Renal cortical epithelial cell (primary cell): ENCODE results near the gene NDUFC2. TPM values are rescaled to one million over a fixed set of nuclear protein-coding genes. Genes with fewer than 3 reads are reported as not detected.
"Not testable (repeated sequence)": the region's sequence is repeated elsewhere in the genome, so short reads cannot be mapped to it uniquely, and the experiment has no call there.

Experiments used
- DNase-seq: peaks from one replicate; pipeline ENCODE4 v3.0.0-alpha.2; 2011; ENCODE audit warnings: low read depth
- total RNA-seq: library from RNA; depleted of rRNA; stranded (reverse); fragments of >200 nt; gene quantifications from 2 replicates; pipeline ENCODE4 v1.2.3, GENCODE V29; 2014

NDUFC2 gene
- total RNA-seq, 1 donor from 2014 or later = 80.9 TPM

DNA sequence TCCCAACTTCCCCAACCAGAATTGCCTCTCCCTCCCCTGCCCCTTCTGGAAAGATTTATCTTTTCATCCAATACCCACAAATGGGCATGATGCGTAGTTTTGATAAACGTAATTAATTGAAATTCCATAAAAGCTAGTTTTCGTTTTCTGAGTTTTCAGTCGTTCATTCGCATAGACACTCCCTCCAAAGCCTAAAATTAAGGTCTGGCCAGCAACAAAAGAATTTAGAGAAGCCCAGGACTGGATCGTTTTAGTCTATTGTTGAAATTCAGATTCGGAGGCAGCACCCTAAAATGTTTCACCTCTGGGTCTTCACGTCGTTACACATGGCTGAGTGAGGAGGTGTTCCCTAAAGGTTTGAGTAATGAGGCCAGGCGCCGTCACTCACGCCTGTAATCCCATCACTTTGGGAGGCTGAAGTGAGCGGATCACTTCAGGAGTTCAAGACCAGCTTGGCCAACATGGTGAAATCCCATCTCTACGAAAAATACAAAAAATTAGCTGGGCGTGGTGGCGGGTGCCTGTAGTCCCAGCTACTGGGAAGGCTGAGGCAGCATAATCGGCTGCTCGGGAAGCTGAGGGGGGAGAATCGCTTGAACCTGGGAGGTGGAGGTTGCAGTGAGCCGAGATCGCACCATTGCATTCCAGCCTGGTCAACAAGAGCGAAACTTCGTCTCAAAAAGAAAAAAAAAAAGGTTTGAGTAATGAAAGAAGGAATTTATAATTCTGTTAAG, 589 bp upstream of the NDUFC2 start:
- DNase-seq = no peak

DNA sequence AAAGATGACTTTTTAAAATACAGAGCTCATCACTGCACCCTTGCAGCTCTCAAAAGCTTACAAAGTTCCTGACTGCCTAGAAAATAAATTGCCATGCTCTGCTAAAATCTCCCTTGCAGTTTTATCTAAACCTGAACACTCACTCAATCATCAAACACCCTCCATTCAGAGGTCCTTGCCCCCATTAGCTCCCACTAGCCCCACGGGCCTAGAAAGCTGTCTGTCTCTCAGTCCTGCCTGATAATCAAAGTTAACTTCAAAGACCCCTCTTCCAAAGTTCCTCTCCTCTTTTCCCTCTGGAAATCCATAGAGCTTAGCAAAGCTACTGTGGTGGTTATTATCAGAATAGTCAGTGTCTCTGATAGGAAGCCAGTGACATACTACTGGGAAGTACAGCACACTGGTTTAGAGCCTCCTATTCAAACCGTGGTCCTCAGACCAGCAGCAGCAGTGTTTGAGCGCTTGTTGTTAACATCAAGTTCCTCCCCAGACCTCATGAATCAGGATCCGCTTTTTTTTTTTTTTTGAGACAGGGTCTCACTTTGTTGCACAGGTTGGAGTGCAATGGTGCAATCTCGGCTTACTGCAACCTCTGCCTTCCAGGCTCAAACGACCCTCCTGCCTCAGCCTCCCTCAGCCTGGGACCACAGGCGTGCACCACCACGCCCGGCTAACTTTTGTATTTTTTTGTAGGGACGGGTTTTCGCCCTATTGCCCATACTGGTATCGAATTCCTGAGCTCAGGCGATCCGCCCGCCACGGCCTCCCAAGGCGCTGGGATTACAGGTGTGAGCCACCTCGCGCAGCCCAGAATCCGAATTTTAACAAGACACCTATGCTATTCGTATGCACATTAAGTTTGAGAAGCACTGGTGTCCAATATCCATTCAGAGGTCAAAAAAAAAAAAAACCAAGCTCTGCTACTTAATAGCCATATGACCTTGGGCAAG, 1.2 kb downstream of the NDUFC2 start:
- no peak for DNase-seq

DNA sequence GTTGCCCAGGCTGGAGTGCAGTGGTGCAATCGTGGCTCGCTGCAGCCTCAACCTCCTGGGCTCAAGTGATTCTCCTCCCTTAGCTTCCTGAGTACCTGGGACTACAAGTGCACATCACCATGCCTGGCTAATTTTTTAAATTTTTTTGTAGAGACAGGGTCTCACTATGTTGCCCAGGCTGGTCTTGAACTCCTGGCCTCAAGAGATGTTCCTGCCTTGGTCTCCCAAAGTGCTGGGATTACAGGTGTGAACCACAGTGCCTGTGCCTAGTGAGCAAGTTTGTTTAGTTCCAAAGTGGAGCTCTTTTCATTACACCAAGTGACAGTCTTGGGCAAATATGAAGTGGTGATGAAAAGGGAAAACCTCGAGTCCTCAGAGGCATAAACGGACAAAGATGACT, 2.1 kb downstream of the NDUFC2 start:
- DNase-seq = not testable (repeated sequence)

DNA sequence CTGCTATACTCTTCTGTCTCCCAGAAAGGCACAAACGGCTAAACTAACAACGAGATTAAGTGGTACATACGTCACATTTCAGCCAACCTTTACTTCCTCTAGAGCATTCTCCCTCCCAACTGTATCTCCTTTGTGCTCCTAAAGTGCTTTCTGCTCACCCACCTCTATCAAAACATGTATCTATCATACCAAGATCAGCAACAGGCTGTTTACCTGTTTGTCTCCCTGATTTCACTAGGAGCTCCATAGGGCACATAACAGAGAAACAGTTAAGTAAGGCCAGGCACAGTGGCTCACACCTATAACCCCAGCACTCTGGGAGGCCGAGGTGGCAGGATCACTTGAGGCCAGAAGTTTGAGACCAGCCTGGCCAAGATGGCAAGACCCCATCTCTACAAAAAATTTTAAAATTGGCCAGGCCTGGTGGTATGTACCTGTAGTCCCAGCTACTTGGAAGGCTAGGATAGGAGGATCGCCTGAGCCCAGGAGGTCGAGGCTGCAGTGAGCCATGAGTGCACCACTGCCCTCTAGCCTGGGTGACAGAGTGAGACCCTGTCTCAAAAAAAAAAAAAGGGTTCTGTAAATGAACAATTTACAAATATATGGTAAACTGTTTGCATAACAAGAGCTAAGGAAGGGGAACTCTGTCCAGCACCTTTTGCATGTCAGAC, 2.8 kb downstream of the NDUFC2 start:
- DNase-seq = no peak

DNA sequence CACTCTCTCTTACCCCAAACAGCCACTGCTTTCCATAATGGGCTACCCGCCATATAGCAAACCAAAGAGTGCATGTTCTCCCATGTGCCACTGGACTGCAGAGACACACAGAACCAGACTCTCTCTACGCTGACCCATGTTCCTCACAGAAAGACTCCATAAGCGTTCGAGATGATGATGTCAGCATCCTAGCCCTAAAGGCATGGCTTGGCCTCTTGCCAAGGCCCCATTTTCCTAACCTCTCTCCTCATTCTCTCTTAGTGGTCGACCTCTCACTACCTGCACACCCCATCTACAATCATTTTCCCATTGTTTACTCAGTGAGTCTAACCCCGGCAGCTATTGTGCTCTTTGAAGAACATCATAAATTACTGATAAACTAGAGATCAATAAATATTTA, 4.9 kb downstream of the NDUFC2 start:
- no peak for DNase-seq

DNA sequence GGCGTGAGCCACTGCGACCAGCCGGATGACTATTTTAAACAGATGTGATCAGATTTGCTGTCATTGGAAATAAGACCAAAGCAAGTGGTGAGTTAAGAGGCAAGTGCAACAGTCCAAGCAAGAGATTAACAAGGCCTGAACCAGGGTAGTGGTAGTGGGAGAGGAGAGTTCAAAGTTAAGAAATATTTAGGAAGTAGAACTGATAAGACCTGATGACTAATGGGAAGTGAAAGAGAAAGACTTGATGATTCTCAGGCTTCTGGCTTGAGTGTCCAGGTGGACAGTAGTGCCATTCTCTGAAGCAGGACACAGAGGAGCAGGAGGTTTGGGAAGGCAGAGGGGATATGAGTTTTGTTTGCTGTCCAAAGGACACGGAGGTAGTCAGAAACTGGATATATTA, 7.2 kb downstream of the NDUFC2 start:
- no peak for DNase-seq

DNA sequence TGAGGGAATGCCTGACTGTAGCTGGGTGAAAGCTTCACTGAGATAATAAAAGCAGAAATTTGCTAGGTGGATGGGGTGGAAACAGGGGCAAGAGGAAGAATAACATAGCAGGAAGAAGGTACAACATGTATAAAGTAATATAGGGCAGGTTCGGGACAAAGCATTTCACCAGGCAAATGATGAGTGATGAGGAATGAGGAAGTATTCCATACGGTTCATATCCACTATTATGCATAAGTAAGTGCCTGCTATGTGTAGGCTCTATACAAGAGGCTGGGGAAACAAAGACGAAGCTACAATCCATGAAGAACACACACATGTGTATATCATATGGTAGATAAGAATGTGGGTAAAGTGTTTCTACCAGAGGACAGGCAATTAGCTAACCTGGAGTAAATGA, 7.9 kb downstream of the NDUFC2 start:
- DNase-seq = no peak

DNA sequence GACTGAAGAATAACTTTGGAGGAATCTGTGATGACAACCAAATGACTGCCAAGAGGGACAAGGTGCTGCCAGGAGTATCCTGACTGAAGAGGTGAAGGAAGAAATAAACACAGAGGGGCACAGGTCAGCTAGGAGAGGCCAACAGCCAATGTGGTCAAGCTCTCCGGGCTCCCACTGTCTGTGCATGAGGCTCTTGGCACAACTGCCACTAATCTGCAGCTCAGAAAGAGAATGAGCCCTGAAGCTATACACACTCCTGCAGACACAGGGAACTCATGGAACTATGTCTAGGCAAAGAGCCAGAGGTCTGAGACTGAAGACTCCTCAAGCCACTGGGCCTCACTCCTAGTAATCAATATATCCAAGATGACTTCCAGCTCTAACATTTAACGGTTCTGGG, 9.0 kb downstream of the NDUFC2 start:
- DNase-seq = no peak

DNA sequence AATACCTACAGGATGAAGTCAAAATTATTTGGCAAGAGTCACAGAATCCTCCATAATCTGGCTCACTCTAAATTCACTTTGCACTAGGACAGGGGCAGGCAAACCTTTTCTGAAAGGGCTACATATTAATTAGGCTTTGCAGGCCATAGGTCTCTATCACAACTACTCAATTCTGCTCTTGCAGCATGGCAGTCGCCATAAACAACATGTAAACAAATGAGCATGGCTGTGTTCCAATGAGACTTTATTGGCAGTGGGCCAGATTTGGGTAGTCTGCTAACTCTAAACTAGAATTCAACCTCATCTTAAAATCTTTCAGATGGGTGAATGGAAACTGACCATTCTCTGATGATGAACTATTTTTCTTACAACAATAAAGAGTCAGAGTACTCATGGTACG, 10.2 kb downstream of the NDUFC2 start:
- DNase-seq = no peak

DNA sequence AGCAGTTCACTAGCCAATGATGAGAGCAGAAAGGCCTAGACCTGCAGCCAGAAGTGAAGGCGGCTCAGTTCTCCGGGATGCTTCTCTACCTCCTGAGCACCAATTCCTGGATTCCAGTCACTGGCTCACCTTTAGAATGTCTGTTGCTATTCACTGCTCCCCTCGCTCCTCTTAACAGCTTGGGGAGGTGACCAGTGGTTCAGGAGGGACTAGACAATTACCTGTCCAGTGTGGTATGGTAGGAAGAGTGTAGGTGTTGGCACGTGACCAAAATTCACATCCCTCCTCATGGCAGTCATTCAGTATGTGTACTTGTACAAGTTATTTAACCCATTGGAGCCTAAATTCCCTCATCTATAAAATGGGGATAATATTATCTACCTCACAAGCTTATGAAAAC, 12.0 kb downstream of the NDUFC2 start:
- no peak for DNase-seq

DNA sequence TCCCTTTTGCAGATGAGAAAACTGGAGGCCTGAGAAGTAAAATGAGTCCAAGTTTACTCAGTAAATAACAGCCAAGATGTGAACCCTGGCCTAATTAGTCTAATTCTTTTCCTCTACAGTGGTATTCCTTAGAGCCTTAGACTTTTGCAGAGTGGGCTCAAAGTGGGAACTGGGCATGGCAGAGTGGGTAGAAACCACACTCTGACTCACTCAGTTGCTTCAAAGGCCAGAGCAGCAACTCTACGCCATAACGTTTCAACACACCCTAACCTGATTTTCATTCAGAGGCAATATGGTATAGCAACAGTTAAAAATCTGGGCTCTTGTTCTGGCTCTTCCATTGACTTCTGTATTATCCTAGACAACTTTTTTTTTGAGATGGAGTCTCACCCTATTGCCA, 13.2 kb downstream of the NDUFC2 start:
- DNase-seq = no peak

DNA sequence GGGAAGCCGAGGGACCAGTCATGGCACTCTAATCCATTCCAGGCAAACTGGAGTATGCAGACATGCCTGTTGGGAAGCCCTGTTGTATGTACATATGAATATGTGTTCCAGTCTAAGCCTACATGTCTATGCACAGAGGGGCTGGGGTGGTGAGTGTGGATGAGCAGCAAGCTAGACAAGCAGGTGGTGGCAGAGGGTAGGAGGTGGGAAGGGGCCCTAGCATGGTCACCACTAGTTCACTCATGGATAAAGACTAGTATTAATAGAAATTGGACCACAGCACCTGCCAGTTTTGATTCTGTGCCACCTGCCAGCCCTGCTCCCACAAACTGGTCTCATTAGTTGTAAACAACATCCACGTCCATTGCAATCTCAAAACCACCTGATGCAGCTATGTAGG, 14.5 kb downstream of the NDUFC2 start:
- DNase-seq = no peak

DNA sequence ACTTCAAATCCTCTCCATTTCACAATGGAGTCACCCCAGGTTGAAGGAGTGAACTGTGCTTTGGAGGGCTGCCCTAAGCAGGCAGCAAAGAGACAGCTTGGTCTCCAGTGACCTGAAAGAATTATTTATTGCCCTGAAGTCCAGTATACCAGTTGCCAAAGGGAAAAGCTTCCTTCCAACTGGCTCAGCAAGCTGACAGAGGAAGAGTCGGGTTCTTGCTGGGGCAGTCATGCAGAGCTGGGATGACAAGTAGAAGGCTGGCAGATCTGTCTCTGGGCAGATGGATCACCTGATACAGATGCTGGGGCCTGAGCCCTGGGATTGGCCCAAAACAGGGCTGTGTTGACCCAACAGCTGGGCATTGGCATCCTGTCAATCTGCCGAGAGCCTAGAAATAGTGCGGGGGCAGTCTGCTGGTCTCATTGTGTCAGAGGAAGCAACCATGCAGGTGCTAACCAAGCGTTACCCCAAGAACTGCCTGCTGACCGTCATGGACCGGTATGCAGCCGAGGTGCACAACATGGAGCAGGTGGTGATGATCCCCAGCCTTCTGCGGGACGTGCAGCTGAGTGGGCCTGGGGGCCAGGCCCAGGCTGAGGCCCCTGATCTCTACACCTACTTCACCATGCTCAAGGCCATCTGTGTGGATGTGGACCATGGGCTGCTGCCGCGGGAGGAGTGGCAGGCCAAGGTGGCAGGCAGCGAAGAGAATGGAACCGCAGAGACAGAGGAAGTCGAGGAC, 16.1 kb downstream of the NDUFC2 start, which contains the start of gene THRSP:
THRSP (plus strand) TSS at position 422 of the 742 bp plus-strand sequence; CDS start at position 443, 21 bp downstream.
- peak; percentile 43 for DNase-seq

DNA sequence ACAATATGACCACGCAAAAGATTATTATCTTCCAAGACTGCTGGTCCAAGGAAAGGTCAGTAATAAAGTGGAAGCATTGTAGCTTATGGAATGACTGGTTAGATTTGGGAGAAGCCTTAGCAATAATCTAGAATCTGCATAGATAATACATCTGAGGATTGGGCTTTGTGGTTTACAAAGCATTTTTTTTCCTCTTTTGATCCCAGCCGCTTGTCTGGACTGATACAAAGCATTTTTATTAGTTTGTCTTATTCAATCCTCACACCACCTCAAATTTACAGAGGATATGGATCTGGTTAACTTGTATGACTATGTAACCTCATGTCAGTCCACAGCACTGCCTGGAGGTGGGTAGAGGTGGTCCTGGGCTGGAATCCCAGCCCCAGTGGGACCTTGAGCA, 17.0 kb downstream of the NDUFC2 start:
- DNase-seq = no peak

DNA sequence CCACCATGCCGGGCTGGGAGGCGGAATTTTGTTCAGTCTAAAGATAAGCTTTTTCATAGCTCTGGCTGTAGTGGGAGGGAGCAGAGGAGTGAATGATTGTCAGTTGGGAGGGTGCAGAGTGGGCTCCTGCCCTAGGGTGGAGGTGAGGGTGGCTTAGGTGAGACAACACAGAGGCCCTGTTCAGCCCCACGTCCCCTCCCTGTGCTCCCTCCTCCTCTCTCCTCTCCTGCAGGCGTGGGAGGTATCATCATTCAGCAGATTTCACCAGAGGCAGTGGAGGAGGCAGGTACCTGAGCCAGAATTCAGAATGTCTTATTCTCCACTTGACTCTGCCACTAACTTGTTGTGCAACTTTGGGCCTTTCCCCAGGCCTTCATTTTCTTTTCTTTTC, 17.7 kb downstream of the NDUFC2 start:
- no peak for DNase-seq

DNA sequence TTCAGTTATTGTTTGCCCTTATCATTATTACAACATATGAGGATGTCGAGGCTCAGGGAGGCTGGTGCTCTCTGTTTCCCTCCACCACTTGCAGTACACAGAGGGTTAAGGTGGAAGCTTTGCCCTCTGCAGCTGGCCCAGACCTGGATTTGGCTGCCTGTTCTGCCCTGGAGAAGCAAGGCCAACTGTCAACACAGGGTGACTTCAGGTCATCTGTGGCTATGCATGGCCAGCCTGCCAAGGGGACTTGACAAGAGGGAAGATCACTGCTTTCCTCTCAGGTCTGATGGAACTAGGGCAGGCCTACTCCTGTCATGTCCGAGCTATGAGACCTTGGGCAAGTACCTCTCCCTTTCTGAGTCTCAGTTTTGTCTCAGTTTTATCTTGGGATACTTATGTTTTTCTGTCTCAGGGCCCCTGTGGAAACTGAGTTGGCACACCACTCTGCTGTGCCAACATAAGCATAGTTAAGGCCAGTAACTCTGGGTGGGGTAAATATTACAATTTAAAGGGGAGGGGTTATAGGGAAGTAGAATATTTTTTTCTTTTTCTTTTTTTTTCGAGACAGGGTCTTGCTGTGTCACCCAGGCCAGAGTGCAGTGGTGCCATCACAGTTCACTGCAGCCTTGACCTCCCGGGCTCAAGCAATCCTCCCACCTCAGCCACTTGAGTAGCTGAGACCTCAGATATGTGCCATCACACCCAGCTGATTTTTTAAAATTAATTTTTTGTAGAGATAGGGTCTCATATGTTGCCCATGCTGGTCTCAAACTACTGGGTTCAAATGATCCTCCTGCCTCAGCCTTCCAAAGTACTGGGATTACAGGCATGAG, 18.4 kb downstream of the NDUFC2 start:
- DNase-seq = no peak

DNA sequence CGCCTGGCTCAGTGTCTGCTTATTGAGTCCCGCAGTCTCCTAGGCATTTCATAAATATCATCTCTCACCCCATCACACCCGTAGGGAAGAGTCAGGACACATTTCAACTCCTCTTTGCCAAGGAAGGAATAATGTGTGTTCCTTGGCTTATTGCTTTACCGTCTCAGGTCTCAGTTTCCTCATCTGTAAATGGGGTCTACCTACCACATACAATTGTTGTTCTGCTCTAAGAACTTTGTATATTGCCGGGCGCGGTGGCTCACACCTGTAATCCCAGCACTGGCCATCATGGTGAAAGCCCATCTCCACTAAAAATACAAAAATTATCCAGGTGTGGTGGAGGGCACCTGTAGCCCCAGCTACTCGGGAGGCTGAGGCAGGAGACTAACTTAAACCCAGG, 19.1 kb downstream of the NDUFC2 start:
- no peak for DNase-seq

DNA sequence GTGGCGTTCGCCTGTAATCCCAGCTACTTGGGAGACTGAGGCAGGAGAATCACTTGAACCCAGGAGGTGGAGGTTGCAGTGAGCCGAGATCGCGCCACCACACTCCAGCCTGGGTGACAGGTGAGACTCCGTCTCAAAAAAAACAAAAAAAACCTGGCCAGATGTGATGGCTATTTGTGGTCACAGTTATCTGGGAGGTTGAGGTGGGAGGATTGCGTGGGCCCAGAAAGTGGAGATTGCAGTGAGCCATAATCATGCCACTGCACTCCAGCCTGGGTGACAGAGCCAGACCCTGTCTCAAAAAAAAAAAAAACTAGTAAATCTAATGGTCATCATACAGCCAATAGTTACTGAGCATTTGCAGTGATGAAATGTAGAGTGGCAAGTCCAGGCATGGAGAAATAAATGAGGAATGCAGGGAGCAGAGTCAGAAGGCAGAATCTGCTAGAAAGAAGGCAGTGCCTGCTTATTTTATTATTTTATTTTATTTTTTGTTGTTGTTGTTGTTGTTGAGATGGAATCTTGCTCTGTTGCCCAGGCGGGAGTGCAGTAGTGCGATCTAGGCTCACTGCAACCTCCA, 19.8 kb downstream of the NDUFC2 start:
- not testable (repeated sequence) for DNase-seq

DNA sequence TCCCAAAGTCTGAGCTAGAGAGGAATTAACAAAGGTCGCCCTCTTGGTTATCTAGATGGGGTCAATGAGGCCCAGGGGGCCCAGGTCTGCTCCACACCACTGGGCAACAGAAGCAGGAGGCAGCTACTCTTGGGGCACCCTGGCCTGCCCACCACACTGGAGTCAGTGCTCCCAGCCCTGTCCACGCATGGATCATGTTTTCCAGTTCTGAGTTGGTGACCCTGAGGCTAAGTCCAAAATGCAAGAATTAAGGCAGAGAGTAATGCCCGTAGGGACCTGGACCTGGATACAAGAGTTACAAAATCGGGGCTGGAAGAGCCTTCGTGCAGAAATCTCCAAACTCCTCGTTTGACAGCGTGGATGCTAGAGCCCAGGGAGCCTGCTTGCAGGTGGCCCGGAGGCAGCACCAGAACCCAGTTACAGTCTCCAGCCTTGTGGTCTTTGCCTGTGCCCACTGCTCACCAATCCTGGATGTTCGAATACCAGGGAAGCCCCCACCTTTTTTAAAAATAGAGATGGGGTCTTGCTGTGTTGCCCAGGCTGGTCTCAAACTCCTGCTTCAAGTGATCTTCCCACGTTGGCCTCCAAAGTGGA, 22.1 kb downstream of the NDUFC2 start:
- DNase-seq = no peak

DNA sequence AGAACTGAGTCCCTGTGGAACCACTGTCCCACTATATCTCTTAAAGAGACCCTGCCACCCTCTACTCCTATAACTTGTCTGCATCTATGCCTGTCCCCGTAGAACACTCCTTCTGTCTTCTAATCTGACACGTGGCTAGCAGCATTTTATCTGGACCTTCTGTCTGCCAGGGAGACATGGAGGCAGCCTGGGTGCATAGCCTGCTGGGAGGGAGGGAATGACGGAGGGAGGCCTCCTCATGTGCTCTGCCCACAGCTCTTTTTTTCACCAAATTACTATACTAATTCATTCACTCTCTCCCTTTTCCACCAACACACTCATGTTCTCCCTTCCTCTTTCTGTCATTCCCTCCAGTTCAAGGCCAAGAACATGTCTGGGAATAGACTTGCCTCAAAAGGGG, 23.6 kb downstream of the NDUFC2 start:
- DNase-seq = no peak
